Right hindlimb (tissue), 1 donor: Measurements from ENCODE around the gene MTREX.
"Not testable (repeated sequence)": the region's sequence is repeated elsewhere in the genome, so short reads cannot be mapped to it uniquely, and the experiment has no call there.

Experiments used
- DNase-seq: peaks from one replicate; pipeline ENCODE4 v3.0.0-alpha.2; 2018

Gene MTREX

DNA sequence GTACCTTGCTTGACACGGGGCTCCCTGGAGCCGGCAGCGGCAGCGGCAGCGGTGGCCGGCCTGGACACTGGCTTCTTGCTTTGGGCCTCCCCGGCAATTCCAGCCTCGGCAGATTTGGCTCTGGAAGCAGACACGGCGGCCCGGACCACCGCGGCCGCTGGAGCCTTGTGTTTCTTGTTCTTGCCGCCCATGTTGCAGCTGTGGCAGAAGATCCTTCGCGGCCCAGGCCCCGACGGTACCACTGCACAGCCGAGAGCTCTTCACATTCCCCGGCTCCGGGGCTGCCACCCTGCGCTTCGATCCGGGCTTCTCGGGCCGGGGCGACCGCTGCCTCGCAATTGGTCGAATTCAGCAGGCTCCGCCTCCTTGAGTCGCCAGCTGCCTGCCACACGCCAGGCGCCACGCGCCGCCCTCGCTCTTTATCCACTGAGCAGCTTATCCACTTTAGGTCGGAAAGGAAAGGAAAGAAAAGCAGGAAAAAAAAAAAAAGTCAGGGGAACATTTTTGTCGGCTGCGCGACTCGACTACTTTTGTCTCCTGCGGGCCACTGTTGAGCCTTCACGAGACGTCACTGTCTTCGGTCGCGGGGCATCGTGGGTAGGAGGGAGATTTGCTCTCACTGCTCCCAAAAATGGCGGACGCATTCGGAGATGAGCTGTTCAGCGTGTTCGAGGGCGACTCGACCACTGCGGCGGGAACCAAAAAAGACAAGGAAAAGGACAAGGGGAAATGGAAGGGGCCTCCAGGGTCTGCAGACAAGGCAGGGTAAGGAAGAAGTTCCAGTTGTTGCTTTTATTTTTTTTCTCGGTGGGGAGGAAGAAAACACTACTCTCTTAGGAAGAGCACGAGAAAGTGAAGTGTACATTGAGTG is at the start of gene MTREX, which contains the start of gene DHX29:
MTREX (plus strand) TSS at position 607 of the 871 bp plus-strand sequence; CDS start at position 632, 25 bp downstream.
DHX29 (minus strand) TSS at position 312 of the 871 bp plus-strand sequence; CDS start at position 191, 121 bp downstream.
- DNase-seq = peak; percentile 95

DNA sequence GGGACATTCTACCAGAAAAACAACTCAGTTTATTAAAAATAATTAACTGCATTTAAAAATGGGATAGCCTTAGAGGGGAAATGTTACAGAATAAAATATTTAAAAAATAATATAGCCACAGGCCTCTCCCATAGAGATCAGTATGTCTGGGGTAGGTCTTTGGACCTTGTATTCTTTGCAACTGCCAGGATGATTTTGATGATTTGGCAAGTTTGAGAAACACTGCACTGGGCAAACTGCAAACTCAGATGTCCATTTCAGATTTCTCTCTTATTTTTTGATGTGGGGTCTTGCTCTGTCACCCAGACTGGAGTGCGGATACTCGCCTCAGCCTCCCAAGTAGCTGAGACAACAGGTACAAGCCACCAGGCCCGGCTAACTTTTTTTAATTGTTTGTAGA is 49.5 kb upstream of the MTREX start:
- no peak for DNase-seq

DNA sequence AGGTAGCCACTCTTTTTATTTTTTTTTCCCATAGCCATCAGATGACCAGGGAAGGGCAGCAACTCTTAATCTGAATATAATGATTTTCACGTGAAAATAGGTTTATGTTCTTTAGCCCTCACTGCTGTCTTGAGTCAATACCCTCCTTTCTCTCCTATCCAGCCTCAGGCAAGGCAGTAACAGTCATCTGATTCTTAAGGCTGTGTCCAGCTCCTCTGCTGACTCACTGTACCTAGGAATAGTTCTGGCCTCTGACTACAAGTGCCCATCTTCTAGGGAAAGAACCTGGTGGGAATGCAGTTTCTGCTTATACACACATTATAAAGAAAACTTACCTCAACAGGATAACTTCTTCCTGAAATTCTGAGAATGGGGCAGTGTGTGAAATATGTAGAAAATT is 31.0 kb upstream of the MTREX start:
- no peak for DNase-seq

DNA sequence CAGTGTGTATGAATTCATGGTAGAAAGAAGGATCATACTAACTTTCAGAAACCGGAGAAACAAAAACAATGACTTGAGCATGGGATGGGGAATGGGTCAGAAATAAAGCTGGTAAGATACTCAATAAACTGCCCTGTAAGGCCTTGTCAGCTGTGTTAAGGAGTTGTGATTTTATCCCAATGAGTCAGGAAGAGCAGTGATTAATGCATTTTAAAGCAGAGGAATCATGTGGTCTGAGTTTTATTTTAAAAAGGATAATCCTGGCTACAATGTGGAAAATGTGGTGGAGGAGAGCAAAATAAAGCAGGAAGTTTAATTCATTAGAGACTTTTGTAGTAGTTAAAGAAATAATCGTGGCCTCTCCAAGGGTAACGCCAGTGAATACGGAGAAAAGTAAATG is 29.0 kb upstream of the MTREX start:
- DNase-seq = no peak

DNA sequence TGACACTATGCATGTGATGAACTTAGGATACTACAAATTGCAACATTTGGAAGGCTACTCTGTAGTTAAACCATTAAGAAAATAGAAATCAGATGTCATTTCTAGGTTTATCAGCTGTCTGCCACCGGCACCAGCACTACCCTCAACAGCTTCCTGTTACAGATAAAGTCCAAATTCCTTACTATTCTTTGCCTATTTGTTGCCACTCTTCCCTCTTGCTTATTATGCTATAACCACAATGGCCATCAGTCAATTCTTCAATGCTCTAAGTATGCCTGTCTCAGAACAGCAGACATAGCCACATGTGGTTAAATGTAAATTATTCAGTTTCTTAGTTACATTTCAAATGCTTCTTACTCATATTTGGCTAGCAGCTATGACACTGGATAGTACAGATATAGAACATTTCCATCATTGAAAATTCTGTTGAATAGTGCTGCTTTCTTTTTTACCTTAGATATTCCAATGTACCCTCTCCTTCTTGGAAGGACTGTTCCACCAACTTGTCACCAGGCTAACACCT is 21.3 kb upstream of the MTREX start:
- no peak for DNase-seq

DNA sequence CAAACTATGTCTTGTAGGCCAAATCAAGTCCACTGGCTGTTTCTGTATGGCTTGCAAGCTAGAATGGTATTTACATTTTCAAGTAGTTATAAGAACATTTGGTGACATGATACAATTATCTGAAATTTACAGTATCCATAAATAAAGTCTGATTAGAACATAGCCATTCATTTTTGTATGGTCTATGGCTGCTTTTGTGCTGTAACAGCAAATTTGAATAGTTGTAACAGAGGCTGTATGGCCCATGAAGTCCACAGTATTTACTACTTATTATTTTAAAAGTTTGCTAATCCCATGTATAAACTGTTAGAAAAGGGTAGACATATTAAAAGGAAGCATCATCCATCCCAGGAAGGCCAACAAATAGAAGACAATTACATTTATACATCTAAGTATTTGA is 18.0 kb upstream of the MTREX start:
- no peak for DNase-seq

DNA sequence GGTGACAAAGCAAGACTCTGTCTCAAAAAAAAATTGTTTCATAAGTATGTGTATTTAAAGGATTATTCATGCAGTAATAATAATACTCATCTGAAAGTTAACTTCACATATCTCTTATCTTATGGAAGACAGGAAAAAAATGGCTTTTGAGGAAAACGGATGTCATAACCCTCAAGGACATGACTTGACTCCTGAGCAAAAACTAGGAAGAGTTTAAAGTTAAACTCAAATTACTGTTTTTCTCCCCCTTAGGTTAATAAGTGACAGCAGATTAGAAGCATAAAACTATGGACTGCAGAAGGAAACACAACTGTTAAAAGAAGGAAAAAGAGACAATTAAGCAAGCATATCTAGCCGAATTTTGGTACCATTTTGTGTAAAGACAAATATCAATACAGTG is 16.8 kb upstream of the MTREX start:
- DNase-seq = no peak

DNA sequence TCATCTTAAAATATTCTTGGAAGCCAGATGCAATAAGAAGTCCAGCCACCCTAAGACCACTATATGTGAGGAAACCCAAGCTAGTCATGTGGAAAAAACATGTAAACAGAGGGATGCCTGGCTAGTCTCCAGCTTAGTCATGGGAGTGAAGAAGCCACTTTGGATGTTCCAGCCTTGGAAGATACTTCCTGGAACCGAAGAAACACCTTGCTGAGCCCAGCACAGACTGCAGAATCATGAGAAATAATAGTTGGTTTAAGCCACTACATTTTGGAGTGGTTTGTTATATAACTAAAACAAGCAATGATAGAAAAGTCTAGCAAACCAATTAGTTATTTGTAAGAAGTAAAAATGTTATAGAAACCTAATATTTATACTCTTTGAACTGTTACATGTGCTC is 12.9 kb upstream of the MTREX start:
- no peak for DNase-seq

DNA sequence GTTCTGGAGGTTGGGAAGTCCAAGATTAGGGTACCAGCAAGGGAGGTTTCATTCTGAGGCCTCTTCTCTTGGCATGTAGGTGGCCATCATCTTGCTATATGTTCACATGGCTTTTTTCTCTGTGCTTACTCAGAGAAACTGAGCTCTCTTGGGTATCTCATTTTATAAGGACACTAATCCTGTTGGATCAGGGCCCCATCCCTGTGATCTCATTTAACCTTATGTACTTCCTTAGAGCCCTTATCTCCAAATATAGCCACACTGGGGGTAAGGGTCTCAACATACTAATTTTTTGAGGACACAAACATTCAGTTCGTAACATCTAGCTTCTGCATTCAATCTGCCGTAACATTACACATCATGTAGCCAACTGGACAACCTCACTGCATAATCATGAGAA is 6.9 kb upstream of the MTREX start:
- no peak for DNase-seq

DNA sequence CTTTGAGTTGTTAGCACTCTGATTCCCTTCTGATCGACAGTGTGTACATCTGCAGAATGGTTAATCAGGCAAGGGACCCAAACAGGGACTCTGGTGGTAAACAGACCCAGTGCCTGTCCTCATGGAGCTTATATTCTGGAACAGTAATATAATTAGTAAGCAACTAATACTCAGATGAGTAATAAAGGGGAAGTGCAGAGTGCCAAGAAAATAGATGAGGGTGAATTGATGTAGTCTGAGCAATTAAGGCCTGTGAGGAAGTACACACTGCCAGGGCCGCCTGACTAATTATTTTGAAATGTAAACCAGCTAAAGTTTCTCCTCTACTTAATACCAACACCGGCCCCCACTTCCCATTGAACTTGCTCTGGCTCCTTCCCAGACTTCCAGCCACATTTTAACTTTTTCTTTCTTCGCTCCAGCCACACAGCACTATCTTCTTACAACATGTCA is 4.5 kb upstream of the MTREX start:
- no peak for DNase-seq

DNA sequence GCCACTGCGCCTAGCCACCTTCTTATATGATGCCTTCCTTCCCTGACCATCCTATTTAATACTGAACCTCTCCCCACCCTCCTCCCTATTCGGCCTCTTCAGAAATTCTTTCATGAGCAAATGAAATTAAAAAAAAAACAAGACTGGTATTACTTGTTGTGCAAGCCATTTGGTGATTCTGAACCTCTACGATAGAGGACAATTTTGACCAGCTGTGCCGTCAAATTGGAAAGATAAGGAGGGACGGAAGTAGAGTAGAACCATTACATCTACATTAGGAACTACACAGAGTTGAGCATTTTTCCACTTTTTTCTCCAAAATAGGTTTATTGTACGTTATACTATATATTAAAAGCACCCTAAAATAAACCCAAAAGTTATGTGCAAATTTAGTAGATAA is 3.2 kb upstream of the MTREX start:
- DNase-seq = no peak

DNA sequence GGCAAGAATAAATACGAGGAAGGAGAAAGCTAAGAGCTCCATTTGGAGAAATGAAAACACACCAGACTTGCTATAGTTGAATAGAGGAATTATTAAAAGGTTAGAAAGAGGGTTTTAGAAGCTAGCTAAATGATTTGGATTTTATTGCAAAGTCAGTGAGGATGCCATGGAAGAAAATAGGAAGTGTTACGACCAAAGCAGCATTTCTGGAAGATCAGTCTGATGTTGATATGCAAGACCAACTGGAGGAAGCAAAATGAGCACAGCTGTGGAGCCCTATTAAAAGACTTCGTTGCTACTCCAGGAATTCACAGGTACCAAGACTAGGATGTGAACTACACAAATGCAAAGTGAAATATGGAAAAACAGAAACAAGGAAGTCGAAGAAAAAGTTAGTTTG is 2.4 kb upstream of the MTREX start:
- DNase-seq = no peak

DNA sequence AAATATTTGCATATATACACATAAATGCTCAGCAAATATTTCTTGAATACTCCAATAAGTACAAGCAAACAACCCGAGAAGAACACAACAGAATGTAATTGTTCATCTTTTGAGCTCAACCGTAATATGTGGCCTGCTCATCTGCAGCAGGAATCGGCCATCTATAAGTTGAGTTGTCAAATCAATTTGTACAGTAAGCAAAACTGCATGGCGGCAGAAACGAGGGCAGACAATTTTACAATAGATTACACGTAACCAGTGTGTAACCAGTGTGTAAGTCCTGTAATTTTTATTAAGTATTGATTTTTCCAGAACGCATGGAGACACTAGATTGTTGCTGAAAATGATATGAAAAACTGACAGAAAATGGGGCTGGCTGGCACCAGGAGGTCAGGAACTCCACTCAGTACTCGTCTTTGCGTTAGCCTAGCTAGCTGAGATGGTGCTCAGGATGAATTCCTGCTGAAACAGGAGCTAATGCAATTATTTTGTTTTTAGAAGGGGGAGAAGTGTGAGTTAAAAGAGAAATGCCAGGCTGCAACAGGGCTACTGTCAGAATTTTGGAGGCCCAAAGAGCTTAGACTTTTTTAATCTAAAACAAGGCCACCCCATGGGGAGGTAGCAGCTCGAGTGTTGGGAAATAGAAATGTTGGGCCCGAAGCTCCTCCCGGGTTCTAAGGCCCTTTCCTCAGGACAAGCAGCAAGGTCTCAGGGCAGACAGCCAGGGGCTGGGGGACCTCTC is 977 bp upstream of the MTREX start:
- no peak for DNase-seq

DNA sequence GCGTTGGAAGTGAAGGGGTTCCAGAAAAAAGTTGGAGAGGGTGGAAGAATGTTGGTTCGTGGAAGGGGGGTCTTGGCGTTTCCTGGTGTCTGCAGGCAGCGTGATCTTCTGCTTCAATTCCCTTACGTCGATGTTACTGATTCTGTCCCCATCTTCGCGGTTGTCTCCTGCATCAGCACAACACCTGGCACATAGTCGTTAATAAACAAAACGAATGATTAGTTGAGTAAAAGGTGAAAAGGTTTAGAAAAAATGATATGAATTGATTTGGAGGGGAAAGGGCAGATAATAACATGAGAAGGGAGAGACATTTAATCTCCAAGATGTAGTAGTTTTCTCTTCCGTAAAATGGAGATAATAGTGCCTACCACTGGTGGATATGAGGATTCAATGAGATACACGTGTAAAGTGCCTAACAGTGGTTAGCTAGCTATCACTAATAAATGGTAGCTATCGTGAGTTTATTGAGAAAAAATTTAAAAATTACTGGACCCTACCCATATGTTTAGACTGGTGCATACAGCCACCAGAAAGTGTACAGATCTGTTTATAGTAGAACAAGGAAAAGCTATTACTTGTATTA is 556 bp downstream of the MTREX start:
- no peak for DNase-seq

DNA sequence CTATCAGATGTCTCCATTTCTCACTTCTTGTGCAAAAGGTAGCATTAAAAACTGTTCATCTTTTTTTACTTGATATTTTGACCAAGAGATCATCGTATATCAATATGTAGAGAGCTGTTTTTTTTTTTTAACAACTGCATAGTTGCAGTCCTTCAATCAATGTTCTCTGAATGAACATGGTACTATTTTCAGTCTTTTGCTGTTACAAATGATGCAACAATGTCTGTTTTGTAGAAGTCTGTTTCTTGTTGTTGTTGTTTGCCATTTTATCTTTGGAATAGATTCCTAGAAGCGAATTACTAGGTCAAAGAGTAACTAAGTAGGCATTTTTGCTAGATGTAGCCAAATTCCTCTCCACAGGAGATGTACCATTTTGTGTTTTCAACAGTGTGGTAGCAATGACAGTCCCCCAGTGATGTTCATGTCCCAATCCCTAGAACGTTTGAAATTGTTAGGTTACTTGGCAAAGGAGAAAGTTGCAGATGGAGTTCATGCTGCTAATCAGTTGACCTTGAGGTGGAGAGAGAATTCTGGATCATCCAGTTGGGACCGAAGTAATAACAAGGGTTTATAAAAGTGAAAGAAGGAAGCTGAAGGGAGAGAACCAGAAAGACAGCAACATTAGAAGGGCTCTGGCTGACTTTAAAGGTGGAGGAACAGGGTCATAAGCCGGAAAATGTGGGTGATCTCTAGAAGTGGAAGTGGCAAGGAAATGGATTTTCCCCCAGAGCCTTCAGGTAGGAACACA is 6.3 kb downstream of the MTREX start:
- DNase-seq = no peak

DNA sequence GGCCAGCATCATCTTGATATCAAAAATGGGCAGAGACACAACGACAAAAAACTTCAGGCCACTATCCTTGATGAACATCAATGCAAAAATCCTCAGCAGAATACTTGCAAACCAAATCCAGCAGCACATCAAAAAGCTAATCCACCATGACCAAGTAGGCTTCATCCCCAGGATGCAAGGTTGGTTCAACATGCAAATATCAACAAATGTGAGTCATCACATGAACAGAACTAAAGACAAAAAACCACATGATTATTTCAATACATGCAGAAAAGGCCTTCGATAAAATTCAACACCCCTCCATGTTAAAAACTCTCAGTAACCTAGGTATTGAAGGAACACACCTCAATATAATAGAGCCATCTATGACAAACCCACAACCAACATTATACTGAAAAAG is 8.5 kb downstream of the MTREX start:
- no peak for DNase-seq

DNA sequence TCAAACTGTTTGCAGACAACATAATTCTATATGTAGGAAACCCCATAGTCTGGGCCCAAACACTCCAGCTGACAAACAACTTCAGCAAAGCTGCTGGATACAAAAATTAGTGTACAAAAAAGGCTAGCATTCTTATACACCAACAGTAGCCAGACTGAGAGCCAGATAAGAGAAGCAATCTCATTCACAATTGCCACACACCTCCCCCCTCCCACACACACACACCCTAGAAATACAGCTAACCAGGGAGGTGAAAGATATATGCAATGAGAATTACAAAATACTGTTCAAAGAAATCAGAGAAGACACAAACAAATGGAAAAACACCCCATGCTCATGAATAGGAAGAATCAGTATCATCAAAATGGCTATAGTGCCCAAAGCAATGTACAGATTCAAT is 9.0 kb downstream of the MTREX start:
- DNase-seq = no peak

DNA sequence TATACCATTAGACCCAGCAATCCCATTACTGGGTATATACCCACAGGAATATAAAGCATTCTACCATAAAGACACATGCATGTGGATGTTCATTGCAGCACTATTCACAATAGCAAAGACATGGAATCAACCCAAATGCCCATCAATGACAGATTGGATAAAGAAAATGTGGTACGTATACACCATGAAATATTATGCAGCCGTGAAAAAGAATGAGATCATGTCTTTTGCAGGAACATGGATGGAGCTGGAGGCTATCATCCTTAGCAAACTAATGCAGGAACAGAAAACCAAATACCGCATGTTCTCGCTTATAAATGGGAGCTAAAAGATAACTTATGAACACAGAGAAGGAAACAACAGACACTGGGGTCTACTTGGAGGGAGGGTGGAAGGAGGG is 10.4 kb downstream of the MTREX start:
- DNase-seq = not testable (repeated sequence)

DNA sequence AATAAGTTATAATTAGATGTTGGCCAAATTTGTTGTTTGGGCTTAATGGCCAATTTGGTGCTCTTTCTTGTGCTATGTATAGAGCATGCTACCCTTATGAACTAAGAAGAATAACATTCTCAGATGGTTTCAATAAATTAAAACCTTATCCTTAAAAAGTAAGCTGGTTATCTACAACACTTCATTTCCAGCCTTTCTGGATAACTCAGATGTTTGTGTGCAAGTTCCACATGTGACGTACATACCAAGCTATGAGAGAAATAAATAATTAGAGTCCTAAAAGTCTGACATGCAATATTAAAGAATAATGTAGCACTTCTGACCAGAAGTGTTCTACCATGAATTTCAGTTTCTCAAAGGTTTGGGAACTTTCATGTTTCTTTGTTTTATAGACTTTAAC is 11.7 kb downstream of the MTREX start:
- DNase-seq = no peak

DNA sequence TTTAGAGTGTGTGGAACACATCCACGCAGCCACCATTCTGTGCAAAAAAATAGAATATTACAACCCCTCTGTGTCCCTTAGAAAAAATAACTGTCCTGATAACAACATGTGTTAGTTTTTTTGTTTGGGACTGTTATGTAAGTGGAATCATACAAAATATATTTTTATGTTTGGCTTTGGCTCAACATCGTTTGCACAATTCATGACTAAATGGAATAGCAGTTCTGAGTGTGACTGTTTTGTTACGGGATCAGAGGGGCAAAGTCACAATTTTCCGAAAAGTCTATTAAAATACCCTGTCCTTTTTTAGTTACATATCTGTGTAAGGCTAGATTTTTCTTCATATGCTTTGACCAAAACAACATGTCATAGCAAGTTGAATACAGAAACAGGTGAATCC is 12.8 kb downstream of the MTREX start:
- no peak for DNase-seq

DNA sequence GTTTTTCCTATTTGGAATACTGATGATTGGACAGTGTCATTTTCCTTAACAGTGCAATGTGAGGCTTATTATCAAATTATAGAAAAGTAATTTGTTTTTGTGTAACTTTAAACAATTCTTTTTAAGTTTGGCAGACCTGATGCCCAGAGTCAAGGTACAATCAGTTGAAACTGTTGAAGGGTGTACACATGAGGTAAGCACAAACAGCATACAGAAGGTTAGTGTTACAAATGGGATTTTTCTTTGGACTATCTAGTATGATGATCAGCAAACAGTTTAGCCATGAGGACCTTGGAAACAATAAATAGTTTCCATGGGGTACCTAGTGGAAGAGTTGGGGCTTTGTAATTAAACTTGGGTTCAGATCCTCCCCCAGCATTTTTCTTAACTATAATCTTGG is 16.2 kb downstream of the MTREX start:
- DNase-seq = no peak

DNA sequence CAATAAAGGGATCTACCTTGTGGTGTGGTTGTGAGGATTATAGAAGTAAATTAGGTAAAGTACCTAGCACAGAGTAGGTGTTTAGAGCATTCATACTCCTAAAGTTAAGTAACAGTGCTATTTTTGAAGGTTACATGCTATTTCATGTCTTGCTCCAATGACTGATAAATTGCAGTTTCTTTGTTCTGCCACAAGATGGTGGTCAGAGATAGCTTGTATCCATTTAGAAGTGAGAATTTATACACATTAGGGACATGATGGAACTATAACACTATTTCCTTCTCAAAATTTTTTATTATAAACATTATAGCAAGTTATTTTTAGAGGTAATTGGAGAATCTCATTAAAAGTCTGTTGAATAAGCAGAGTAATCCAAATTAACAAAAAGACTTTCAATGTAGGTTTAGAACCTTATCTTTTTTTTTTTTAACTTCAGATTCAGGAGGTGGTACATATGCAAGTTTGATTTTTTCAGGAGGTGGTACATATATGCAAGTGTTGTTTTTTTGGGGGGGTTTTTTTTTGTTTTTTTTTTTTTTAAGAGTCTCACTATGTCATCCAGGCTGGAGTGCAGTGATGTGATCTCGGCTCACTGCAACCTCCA is 17.1 kb downstream of the MTREX start:
- no peak for DNase-seq
